ENCODE measurements around the gene ARHGAP26. TPM values are rescaled to one million over a fixed set of nuclear protein-coding genes. Genes with fewer than 3 reads are reported as not detected.
A peak's percentile ranks its signal among the peaks of the same experiment; 100 is the strongest.

ARHGAP26 gene
- total and polyA plus RNA-seq, 2 of the 4 experiments (the other 2 are of a cell fraction) = 0.54 to 0.56 TPM

DNA sequence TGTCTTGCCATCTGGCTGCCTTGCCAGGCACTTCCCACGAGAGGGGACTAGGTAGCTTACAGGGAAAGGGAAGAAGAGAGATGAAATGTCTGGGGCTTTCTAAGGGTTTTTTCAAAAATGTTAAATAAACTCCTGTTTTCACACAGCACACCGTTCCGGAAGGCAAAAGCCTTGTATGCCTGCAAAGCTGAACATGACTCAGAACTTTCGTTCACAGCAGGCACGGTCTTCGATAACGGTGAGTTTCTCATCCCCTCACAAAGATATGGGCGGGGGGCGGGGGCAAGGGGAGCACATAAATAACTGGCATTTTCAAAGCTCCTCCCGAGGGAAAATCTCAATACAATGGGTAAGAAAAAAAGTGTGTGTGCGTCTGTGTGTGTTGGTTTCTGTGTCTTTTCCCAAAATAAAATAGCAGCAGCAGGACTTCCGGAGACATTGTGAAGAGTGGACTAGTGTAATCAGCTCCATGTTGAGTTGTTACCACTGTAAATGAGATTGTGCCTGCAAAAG lies 443.7 kb downstream of the ARHGAP26 start:
- Histone ChIP-seq H2BK120ac (ENCODE audit: low read depth, low read length) (no peak overlapping the region; the same call in 1 of the 2 replicates), H2AK9ac (replicated peaks; ENCODE audit: low read depth, low read length, poor library complexity) (no peak overlapping the region), H3K36me3 (ENCODE audit: control insufficient read depth, insufficient read depth, low read length) (no peaks in the 10 kb centered on the region), H3K9ac (ENCODE audit: low read depth, low read length) (no peak overlapping the region), H3K56ac (ENCODE audit: extremely low read depth, insufficient read depth, low read length) (no peak overlapping the region), H3K4me2 (ENCODE audit: low read depth, low read length) (no peak overlapping the region), H3K9me3 (ENCODE audit: control insufficient read depth, insufficient read depth, low read length) (no peaks in the 10 kb centered on the region), H3K4me3 (ENCODE audit: insufficient read depth, low read depth, low read length) (no peak overlapping the region), H3K4me1 (ENCODE audit: control insufficient read depth, insufficient read depth, low read length) (peaks cover 6% of the 10 kb centered on the region), H3K18ac (ENCODE audit: low read depth, low read length) (no peak overlapping the region), H4K20me1 (ENCODE audit: insufficient read depth, low read length) (no peaks in the 10 kb centered on the region), H3K14ac (replicated peaks; ENCODE audit: low read depth, low read length) (0 out of 2 replicates have a peak overlapping the region, but pooled peaks have one; percentile 17), H3K79me1 (ENCODE audit: low read depth in 1 of 2, low read length in 2 of 2) (no peaks in the 10 kb centered on the region), H2AK5ac (ENCODE audit: low read depth, low read length) (no peak overlapping the region), H2BK5ac (ENCODE audit: low read depth, low read length, poor library complexity, severe bottlenecking) (no peak overlapping the region), H3K27me3 (ENCODE audit: control insufficient read depth, insufficient read depth, low read length) (no peaks in the 10 kb centered on the region), H4K5ac (ENCODE audit: low read depth, low read length) (no peak overlapping the region), H3K23ac (ENCODE audit: low read depth, low read length) (no peak overlapping the region), H2BK20ac (ENCODE audit: low read depth, low read length) (no peak overlapping the region), H3K27ac (ENCODE audit: insufficient read depth, low read length) (no peak overlapping the region), H2BK15ac (ENCODE audit: low read depth, low read length) (0 out of 3 replicates have a peak overlapping the region, but pooled peaks have one; percentile 6), H4K91ac (ENCODE audit: insufficient read depth, low read depth, low read length) (no peak overlapping the region), H4K8ac (ENCODE audit: low read depth in 2 of 2, low read length in 2 of 2) (no peak overlapping the region), H3K9me1 (ENCODE audit: insufficient read depth, low read length) (no peaks in the 10 kb centered on the region), H2AFZ (replicated peaks; ENCODE audit: low read length, poor library complexity) (peak overlapping the region; percentile 66), H3K4ac (ENCODE audit: low read depth, low read length) (peak overlapping the region; percentile 55; the same call in 1 of the 2 replicates)
- dilution Hi-C loops (cut with HindIII; ENCODE audit: low sequenced_read_pairs, unreplicated experiment) (no loop called here), in situ Hi-C loops (cut with MboI; ENCODE audit: low sequenced_read_pairs) (no loop called here), intact Hi-C loops (cut with micrococcal nuclease) (no loop called here)
- CTCF ChIA-PET = no interaction called here
- DNase-seq = peak; percentile 12
- no TSS peak for BruUV-seq (replicated peaks)
- WGBS, 2 experiments (ENCODE audit: extremely low coverage in 2 of 2, insufficient read length in 1 of 2) = 80% methylated on average over 1 of the region's 12 CpGs; no CpG with 5 or more reads in 1 of the 2 experiments
- no peak for ATAC-seq (ENCODE audit: low read depth)
- POLR2A ChIA-PET (ENCODE audit: unreplicated experiment) = interaction anchor here (0.6 kb wide), 1 partner anchor 13 kb away, joined by 8 read pairs; no protein-coding TSS in a partner anchor
- TF ChIP-seq CHD1 (IDR thresholded peaks at IDR 0.05; ENCODE audit: low read depth, low read length) (no peak), MXI1 (IDR thresholded peaks at IDR 0.05; ENCODE audit: borderline replicate concordance, low read depth, low read length) (no peak), FOS (IDR thresholded peaks at IDR 0.05; ENCODE audit: low read depth, low read length) (no peak), SMC3 (IDR thresholded peaks at IDR 0.05; ENCODE audit: low read depth, low read length) (no peak), RCOR1 (IDR thresholded peaks at IDR 0.05; ENCODE audit: insufficient replicate concordance, low read length) (no peak), RFX5 (IDR thresholded peaks at IDR 0.05; ENCODE audit: low read depth, low read length) (no peak), RAD21 (IDR thresholded peaks at IDR 0.05; ENCODE audit: low read length) (no peak), CEBPB (IDR thresholded peaks at IDR 0.05; ENCODE audit: low read depth, low read length) (no peak), MAZ (IDR thresholded peaks at IDR 0.05; ENCODE audit: borderline replicate concordance, low read depth, low read length) (no peak)
- TF ChIP-seq, protein P1, sequence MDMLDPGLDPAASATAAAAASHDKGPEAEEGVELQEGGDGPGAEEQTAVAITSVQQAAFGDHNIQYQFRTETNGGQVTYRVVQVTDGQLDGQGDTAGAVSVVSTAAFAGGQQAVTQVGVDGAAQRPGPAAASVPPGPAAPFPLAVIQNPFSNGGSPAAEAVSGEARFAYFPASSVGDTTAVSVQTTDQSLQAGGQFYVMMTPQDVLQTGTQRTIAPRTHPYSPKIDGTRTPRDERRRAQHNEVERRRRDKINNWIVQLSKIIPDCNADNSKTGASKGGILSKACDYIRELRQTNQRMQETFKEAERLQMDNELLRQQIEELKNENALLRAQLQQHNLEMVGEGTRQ (IDR thresholded peaks at IDR 0.05; ENCODE audit: low read depth, low read length) = no peak
- TF ChIP-seq, protein P2, sequence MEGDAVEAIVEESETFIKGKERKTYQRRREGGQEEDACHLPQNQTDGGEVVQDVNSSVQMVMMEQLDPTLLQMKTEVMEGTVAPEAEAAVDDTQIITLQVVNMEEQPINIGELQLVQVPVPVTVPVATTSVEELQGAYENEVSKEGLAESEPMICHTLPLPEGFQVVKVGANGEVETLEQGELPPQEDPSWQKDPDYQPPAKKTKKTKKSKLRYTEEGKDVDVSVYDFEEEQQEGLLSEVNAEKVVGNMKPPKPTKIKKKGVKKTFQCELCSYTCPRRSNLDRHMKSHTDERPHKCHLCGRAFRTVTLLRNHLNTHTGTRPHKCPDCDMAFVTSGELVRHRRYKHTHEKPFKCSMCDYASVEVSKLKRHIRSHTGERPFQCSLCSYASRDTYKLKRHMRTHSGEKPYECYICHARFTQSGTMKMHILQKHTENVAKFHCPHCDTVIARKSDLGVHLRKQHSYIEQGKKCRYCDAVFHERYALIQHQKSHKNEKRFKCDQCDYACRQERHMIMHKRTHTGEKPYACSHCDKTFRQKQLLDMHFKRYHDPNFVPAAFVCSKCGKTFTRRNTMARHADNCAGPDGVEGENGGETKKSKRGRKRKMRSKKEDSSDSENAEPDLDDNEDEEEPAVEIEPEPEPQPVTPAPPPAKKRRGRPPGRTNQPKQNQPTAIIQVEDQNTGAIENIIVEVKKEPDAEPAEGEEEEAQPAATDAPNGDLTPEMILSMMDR (conservative IDR thresholded peaks at IDR 0.05; ENCODE audit: low read depth, low read length) = no peak
